GM12801 (cell line): ENCODE data around the gene CFTR.

Experiments used
- TF ChIP-seq, protein P1 (sequence below): IDR thresholded peaks from one replicate; pipeline ENCODE4 v1.5.1; 2011; ENCODE audit warnings: control low read depth; ENCODE audit not compliant: insufficient read length; ENCODE audit errors: extremely low read depth

The CFTR gene

DNA sequence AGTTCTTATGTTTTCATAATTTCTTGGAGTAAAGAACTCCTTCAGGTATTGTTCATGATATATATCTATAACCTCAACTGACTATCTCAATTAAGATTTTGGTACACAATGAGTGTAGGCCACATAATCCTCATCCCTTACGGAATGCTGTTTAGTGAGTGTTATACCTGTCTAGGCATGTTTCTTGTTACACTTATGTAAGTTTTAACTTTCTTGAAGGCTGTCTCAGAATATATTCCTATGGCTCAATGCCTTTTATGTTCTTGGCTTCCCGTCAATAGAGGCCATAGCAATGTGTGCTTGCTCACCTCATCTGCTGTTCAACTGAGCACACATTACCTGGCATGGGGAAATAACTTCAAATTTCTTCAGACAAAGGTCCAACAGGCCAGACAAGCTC is 208.3 kb downstream of the CFTR start:
- TF ChIP-seq, protein P1, sequence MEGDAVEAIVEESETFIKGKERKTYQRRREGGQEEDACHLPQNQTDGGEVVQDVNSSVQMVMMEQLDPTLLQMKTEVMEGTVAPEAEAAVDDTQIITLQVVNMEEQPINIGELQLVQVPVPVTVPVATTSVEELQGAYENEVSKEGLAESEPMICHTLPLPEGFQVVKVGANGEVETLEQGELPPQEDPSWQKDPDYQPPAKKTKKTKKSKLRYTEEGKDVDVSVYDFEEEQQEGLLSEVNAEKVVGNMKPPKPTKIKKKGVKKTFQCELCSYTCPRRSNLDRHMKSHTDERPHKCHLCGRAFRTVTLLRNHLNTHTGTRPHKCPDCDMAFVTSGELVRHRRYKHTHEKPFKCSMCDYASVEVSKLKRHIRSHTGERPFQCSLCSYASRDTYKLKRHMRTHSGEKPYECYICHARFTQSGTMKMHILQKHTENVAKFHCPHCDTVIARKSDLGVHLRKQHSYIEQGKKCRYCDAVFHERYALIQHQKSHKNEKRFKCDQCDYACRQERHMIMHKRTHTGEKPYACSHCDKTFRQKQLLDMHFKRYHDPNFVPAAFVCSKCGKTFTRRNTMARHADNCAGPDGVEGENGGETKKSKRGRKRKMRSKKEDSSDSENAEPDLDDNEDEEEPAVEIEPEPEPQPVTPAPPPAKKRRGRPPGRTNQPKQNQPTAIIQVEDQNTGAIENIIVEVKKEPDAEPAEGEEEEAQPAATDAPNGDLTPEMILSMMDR: no peak

- TF ChIP-seq, protein P1: no peak
Measured at GRCh38 chr7:117689406-117689805, 209.6 kb downstream of the CFTR start.

DNA sequence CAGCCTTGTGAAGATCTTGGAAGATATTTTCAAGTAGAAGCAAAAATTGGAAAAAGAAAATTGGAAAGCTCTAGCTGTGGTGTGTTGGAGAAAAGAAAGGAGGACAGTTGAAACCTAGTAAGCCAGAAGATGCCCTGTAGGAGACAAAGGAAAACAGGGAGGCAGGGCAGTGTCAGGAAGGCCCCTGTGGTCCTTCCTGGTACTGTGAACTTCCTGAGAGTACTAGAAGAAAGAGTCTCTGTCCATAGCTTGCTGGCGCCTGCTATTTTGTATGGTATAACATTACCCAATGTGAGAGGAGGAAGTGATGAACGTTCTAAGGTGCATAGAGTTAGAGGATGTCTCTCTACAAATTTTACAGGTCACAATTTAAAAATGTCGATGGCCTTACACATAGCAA is 210.3 kb downstream of the CFTR start:
- TF ChIP-seq, protein P1: no peak

DNA sequence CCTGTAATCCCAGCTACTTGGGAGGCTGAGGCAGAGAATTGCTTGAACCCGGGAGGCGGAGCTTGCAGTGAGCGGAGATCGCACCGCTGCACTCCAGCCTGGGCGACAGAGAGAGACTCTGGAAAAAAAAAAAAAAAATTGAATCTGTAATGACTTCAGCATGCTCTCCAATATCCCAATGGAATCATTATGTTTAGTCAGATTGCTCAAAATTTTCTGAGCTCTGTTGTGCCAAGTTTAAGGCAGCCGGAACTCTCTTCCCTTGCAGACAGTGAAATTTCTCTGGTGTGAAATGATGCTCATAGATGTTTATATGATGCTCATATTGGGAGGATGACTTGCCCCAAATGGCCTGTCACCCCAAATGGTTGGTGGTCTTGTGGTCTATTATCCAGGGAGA is 212.5 kb downstream of the CFTR start:
- TF ChIP-seq, protein P1: no peak

DNA sequence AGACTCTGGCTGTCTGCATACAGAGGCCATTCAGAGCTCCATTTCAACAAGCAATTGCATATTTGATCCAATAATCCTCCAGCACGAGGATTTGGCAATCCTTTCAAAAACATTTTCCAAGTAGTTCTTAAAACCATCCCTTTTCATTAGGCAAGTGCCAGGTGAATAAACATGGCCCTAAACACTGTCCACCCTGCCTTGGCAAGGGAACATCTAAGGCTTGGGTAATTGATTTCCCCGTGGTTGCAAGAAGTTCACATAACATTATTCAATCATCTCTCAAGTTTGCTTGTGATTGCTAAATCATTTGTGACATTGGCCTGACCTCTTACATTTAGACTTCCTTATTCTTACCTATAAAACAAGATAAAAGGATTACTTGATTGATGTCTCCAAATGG is 218.2 kb downstream of the CFTR start:
- TF ChIP-seq, protein P1: no peak

DNA sequence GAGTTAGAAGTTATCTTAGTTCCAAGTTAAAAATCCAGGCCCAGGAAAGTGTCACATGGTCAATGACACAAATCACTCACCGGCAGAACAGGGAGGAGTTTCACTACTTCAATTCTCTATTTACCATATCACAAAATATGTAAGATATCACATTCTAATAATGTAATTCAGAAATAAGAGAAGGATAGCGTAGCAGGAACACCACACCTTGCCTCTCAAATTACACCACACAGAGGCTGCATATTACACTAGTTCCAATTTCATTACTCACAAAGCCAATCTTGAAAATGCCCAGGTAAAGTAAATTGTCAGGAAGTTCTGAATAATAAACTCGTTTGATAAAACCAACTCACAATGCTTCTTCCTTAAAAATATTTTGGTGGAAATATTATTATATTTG is 224.2 kb downstream of the CFTR start:
- TF ChIP-seq, protein P1: no peak

DNA sequence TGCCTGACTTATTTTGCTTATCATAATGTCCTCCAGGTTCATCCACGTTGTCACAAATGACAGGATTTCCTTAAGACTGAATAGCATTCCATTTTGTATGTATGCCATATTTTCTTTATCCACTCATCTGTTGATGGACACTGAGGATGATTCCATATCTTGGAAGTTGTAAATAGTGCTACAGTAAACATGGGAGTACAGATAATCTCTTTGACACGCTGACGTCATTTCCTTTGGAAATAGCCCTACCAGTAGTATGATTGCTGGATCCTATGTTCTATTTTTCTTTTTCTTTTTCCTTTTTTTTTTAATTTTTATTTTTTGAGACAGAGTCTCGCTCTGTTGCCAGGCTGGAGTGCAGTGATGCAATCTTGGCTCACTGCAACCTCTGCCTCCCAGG is 225.8 kb downstream of the CFTR start:
- TF ChIP-seq, protein P1: no peak

DNA sequence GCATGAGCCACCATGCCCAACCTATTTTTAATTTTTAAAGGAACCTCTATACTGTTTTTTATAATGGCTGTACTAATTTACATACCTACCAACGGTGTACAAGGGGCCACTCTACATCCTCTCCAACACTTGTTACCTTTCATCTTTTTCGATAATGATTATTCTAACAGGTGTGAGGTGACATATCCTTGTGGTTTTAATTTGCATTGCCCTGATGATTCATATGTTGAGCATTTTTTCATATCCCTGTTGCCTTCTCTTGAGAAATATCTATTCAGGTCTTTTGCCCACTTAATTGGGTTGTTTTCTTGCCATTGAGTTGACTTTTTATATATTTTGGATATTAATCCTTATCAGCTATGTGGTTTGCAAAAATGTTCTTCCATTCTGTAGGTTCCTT is 226.4 kb downstream of the CFTR start:
- TF ChIP-seq, protein P1: no peak
